H1 (cell line): ENCODE results near the gene TMCC3.

Experiments
- ATF3 ChIP-seq: IDR thresholded peaks from 2 replicates; pipeline ENCODE4 v1.6.1; 2011; ENCODE audit warnings: low read depth, mild to moderate bottlenecking, low read length; ENCODE audit not compliant: insufficient read depth
- CHD2 ChIP-seq: IDR thresholded peaks from 2 replicates; pipeline ENCODE4 v1.6.1; 2012; ENCODE audit warnings: low read length, improper control_type of control experiment
- CHD7 ChIP-seq: fragments of 300-600 bp; sonication (generic); IDR thresholded peaks from 2 replicates; pipeline ENCODE4 v1.7.1; 2012; ENCODE audit warnings: low read length, moderate library complexity, mild to moderate bottlenecking, inconsistent platforms; ENCODE audit not compliant: insufficient replicate concordance
- EZH2 ChIP-seq: fragments of 200-600 bp; sonication (generic); IDR thresholded peaks from 2 replicates; pipeline ENCODE4 v1.7.1; 2012; ENCODE audit warnings: low read depth, mild to moderate bottlenecking, moderate library complexity, low read length, inconsistent platforms; ENCODE audit not compliant: severe bottlenecking
- FOSL1 ChIP-seq: IDR thresholded peaks from 2 replicates; pipeline ENCODE4 v1.6.1; 2011; ENCODE audit warnings: mild to moderate bottlenecking, low read depth, low read length, moderate library complexity; ENCODE audit not compliant: insufficient read depth
- POLR2A ChIP-seq, 2 experiments: IDR thresholded peaks; 1 replicate in 1 of 2; 2 replicates in 1 of 2; pipeline ENCODE4 v1.6.1; 2011; ENCODE audit warnings: low read depth in 2 of 2, low read length in 2 of 2, mild to moderate bottlenecking in 2 of 2; ENCODE audit errors: control extremely low read depth in 1 of 2
- RBBP5 ChIP-seq: IDR thresholded peaks from 2 replicates; pipeline ENCODE4 v1.7.1; 2012; ENCODE audit warnings: low read depth, mild to moderate bottlenecking, inconsistent platforms, low read length, moderate library complexity, borderline replicate concordance
- SIN3A ChIP-seq, 2 experiments: IDR thresholded peaks in 1 of 2; conservative IDR thresholded peaks in 1 of 2; 2 replicates each; pipeline ENCODE4 v1.6.1; 2011 to 2012; ENCODE audit warnings: low read length in 2 of 2, improper control_type of control experiment in 1 of 2, low read depth in 1 of 2, mild to moderate bottlenecking in 1 of 2
- USF2 ChIP-seq: IDR thresholded peaks from 2 replicates; pipeline ENCODE4 v1.6.1; 2011; ENCODE audit warnings: low read length, improper control_type of control experiment
- YY1 ChIP-seq: IDR thresholded peaks from 2 replicates; pipeline ENCODE4 v1.6.1; 2011; ENCODE audit warnings: low read depth, mild to moderate bottlenecking, low read length
- TF ChIP-seq, protein P1 (sequence below), 3 experiments: IDR thresholded peaks; 1 replicate in 2 of 3; 2 replicates in 1 of 3; pipeline versions ENCODE4 v1.5.1 to v1.6.1; 2011; ENCODE audit warnings: low read length in 3 of 3, mild to moderate bottlenecking in 3 of 3, inconsistent platforms in 2 of 3, low read depth in 1 of 3, moderate library complexity in 1 of 3; ENCODE audit not compliant: insufficient read depth in 1 of 3; ENCODE audit errors: control extremely low read depth in 1 of 3

- TF ChIP-seq, protein P1, sequence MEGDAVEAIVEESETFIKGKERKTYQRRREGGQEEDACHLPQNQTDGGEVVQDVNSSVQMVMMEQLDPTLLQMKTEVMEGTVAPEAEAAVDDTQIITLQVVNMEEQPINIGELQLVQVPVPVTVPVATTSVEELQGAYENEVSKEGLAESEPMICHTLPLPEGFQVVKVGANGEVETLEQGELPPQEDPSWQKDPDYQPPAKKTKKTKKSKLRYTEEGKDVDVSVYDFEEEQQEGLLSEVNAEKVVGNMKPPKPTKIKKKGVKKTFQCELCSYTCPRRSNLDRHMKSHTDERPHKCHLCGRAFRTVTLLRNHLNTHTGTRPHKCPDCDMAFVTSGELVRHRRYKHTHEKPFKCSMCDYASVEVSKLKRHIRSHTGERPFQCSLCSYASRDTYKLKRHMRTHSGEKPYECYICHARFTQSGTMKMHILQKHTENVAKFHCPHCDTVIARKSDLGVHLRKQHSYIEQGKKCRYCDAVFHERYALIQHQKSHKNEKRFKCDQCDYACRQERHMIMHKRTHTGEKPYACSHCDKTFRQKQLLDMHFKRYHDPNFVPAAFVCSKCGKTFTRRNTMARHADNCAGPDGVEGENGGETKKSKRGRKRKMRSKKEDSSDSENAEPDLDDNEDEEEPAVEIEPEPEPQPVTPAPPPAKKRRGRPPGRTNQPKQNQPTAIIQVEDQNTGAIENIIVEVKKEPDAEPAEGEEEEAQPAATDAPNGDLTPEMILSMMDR (IDR thresholded peaks at IDR 0.05; ENCODE audit: control extremely low read depth in 1 of 3, insufficient read depth in 1 of 3, low read depth in 1 of 3, low read length in 3 of 3): no peak
- TF ChIP-seq RBBP5 (no peak), FOSL1 (no peak), POLR2A (IDR thresholded peaks at IDR 0.05; ENCODE audit: control extremely low read depth in 1 of 2, low read depth in 2 of 2, low read length in 2 of 2) (no peak), USF2 (no peak), EZH2 (no peak), CHD7 (no peak), YY1 (no peak), CHD2 (no peak), ATF3 (no peak), SIN3A (conservative IDR thresholded peaks at IDR 0.05 in 1 of 2, IDR thresholded peaks at IDR 0.05 in 1 of 2; ENCODE audit: low read depth in 1 of 2, low read length in 2 of 2) (no peak)
Measured at GRCh38 chr12:94689646-94690036, 39.3 kb upstream of the TMCC3 start.
